Mesendoderm (in vitro differentiated cells): Measurements from ENCODE around the gene PITPNC1.
"Not testable (repeated sequence)": the region's sequence is repeated elsewhere in the genome, so short reads cannot be mapped to it uniquely, and the experiment has no call there.

Source experiments
- DNase-seq: peaks from one replicate; pipeline ENCODE4 v3.0.0; 2013
- H2AK5ac ChIP-seq: 2 replicates; pipeline ENCODE4 v1.6.1; 2013; ENCODE audit warnings: low read length, inconsistent platforms
- H2BK120ac ChIP-seq: 2 replicates; pipeline ENCODE4 v1.6.1; 2013; ENCODE audit warnings: low read depth, mild to moderate bottlenecking, low read length, moderate library complexity, mixed read lengths
- H2BK15ac ChIP-seq: replicated peaks from 2 replicates; pipeline ENCODE4 v1.6.1; 2013; ENCODE audit warnings: low read depth, mild to moderate bottlenecking, moderate library complexity
- H2BK5ac ChIP-seq: 2 replicates; pipeline ENCODE4 v1.6.1; 2013; ENCODE audit warnings: low read length, inconsistent platforms
- H3K18ac ChIP-seq: 2 replicates; pipeline ENCODE4 v1.6.1; 2013; ENCODE audit warnings: mild to moderate bottlenecking, low read length, mixed read lengths
- H3K23ac ChIP-seq: one replicate; pipeline ENCODE4 v1.6.1; 2013; ENCODE audit warnings: low read length
- H3K27ac ChIP-seq: 2 replicates; pipeline ENCODE4 v1.5.1; 2013; ENCODE audit warnings: low read depth, mild to moderate bottlenecking, inconsistent platforms, low read length, moderate library complexity
- H3K27me3 ChIP-seq: 2 replicates; pipeline ENCODE4 v1.6.1; 2013; ENCODE audit warnings: low read length, control low read depth, mild to moderate bottlenecking, inconsistent platforms; ENCODE audit not compliant: insufficient read depth, poor library complexity
- H3K36me3 ChIP-seq: 2 replicates; pipeline ENCODE4 v1.6.1; 2013; ENCODE audit warnings: low read length, inconsistent platforms; ENCODE audit not compliant: control insufficient read depth, insufficient read depth
- H3K4ac ChIP-seq: one replicate; pipeline ENCODE4 v1.6.1; 2013; ENCODE audit warnings: low read depth, mild to moderate bottlenecking, low read length, moderate library complexity
- H3K4me1 ChIP-seq: 2 replicates; pipeline ENCODE4 v1.6.1; 2013; ENCODE audit warnings: low read depth, low read length, inconsistent platforms; ENCODE audit not compliant: control insufficient read depth
- H3K4me2 ChIP-seq: 2 replicates; pipeline ENCODE4 v1.6.1; 2013; ENCODE audit warnings: low read length
- H3K4me3 ChIP-seq: 2 replicates; pipeline ENCODE4 v1.5.1; 2013; ENCODE audit warnings: mild to moderate bottlenecking, low read length
- H3K56ac ChIP-seq: one replicate; pipeline ENCODE4 v1.6.1; 2013; ENCODE audit warnings: low read length
- H3K79me1 ChIP-seq: 2 replicates; pipeline ENCODE4 v1.6.1; 2013; ENCODE audit warnings: low read length, inconsistent platforms
- H3K79me2 ChIP-seq: 2 replicates; pipeline ENCODE4 v1.6.1; 2013; ENCODE audit warnings: mild to moderate bottlenecking, low read length; ENCODE audit not compliant: control insufficient read depth, insufficient read depth
- H3K9ac ChIP-seq: 2 replicates; pipeline ENCODE4 v1.6.1; 2013; ENCODE audit warnings: low read length, inconsistent platforms
- H4K5ac ChIP-seq: one replicate; pipeline ENCODE4 v1.6.1; 2013; ENCODE audit warnings: low read length
- H4K8ac ChIP-seq: one replicate; pipeline ENCODE4 v1.6.1; 2013; ENCODE audit warnings: low read depth, mild to moderate bottlenecking, control low read depth, low read length, moderate library complexity
- WGBS: extraction: QIAGEN DNeasy Blood & Tissue Kit; methylation state at CpG from one replicate; pipeline ENCODE4 v1.1.7; 2013; ENCODE audit warnings: low lambda C conversion rate, missing lambda C conversion rate; ENCODE audit not compliant: insufficient coverage; ENCODE audit errors: extremely low coverage; 5-methylcytosine and 5-hydroxymethylcytosine counted together

The PITPNC1 gene

DNA sequence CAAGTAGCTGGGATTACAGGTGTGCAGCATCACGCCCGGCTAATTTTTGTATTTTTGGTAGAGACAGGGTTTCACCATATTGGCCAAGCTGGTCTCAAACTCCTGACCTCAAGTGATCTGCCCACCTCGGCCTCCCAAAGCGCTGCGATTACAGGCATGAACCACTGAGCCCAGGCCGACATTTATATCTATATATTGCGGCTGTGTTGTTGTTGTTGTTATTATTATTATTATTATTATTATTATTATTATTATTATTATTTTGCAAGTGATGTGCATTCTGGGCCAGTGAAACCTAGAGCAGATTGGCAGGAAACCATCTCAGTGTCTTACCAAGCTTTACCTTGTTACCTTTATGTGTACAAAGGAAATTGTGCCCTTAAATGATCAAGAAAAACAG is 253.8 kb downstream of the PITPNC1 start:
- H4K5ac ChIP-seq, H2BK5ac ChIP-seq, H3K23ac ChIP-seq, H3K18ac ChIP-seq, H3K56ac ChIP-seq, H3K36me3 ChIP-seq, H3K9ac ChIP-seq, H3K4me2 ChIP-seq, DNase-seq, H3K4ac ChIP-seq, H3K4me1 ChIP-seq, H3K79me1 ChIP-seq, H3K27ac ChIP-seq, H3K4me3 ChIP-seq, H3K27me3 ChIP-seq, H2BK120ac ChIP-seq, H3K79me2 ChIP-seq, H4K8ac ChIP-seq, H2BK15ac ChIP-seq, H2AK5ac ChIP-seq: not testable (repeated sequence)
- WGBS = no CpG with 5 or more reads among the region's 7 CpGs

DNA sequence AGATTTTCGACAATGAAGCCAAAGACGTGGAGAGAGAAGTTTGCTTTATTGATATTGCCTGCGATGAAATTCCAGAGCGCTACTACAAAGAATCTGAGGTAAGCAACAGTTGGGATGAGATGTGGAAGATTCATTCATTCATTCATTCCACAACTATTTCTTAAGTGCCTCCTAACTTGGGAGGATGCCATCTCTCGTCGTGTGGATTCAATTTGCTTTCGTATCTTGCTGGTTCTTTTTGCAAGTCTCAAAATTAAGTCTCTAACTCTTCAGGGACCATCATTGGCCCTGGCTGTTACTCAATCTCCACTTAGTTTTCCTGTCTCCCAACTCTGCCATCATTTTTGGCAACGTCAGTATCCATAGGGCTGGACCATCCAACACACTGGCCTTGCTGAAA is 255.1 kb downstream of the PITPNC1 start:
- Histone ChIP-seq H2AK5ac (no peak overlapping the region), H2BK15ac (no peak overlapping the region), H4K5ac (no peak overlapping the region), H3K56ac (no peak overlapping the region), H3K23ac (no peak overlapping the region), H4K8ac (no peak overlapping the region), H2BK5ac (no peak overlapping the region), H3K79me1 (no peaks in the 10 kb centered on the region), H3K79me2 (no peaks in the 10 kb centered on the region), H3K27ac (no peak overlapping the region), H3K9ac (no peak overlapping the region), H3K4me1 (no peaks in the 10 kb centered on the region), H3K4me3 (no peak overlapping the region), H3K18ac (no peak overlapping the region), H3K27me3 (no peaks in the 10 kb centered on the region), H2BK120ac (no peak overlapping the region), H3K4me2 (no peak overlapping the region), H3K4ac (no peak overlapping the region), H3K36me3 (peaks cover 6% of the 10 kb centered on the region)
- no peak for DNase-seq
- WGBS = no CpG with 5 or more reads among the region's 8 CpGs

DNA sequence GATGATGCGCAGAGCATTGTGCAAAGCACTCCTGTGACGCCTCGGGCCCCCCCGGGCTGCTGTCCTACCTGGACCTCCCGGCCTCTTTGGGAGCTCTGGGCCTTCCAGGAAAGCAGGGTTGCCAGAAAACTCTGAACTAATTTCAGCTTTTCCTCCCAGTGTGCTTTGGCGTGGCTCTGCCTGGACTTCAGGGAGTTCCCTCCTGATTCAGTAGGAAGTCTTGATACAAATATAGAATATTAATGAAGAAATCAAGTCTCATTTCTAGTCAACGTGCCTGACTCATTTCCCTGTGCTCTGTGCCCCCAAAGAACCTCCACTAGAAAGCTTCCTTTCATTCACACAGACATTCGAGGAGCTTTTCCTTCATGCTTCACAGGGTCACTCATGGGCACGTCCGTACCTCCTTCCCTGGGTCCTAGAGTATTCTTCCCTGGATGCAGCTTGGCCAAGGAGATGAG is 256.7 kb downstream of the PITPNC1 start:
- H3K4ac ChIP-seq = no peak overlapping the region
- no peak overlapping the region for H3K23ac ChIP-seq
- H3K79me1 ChIP-seq = no peaks in the 10 kb centered on the region
- no peak overlapping the region for H3K4me2 ChIP-seq
- no peak overlapping the region for H2BK15ac ChIP-seq
- no peak overlapping the region for H3K56ac ChIP-seq
- no peak overlapping the region for H4K5ac ChIP-seq
- WGBS = no CpG with 5 or more reads among the region's 10 CpGs
- no peak overlapping the region for H3K9ac ChIP-seq
- no peak overlapping the region for H4K8ac ChIP-seq
- no peak overlapping the region for H3K18ac ChIP-seq
- peaks cover 6% of the 10 kb centered on the region for H3K36me3 ChIP-seq
- H3K79me2 ChIP-seq = no peaks in the 10 kb centered on the region
- H2AK5ac ChIP-seq = no peak overlapping the region
- no peaks in the 10 kb centered on the region for H3K4me1 ChIP-seq
- H2BK120ac ChIP-seq = no peak overlapping the region
- H3K4me3 ChIP-seq = no peak overlapping the region
- H2BK5ac ChIP-seq = no peak overlapping the region
- DNase-seq = no peak
- no peak overlapping the region for H3K27ac ChIP-seq
- no peaks in the 10 kb centered on the region for H3K27me3 ChIP-seq

DNA sequence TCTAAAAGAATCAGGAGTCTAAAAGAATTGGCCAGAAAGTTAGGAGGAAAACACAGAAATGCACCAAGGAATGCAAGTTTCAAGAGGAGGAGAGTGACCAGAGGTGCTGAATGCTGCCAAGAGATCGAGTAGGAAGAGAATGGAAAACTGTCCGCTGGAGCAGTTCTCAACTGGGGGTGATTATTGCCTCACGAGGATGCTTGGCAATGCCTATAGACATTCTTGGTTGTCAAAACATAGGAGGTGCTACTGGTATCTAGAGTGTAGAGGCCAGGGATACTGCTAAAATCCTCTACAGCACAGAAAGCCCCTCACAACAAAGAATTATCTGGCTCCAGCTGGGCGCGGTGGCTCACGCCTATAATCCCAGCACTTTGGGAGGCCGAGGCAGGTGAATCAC is 258.6 kb downstream of the PITPNC1 start:
- no peak overlapping the region for H4K5ac ChIP-seq
- H3K79me1 ChIP-seq = no peaks in the 10 kb centered on the region
- H3K56ac ChIP-seq = no peak overlapping the region
- no peak overlapping the region for H4K8ac ChIP-seq
- H3K36me3 ChIP-seq = peaks cover 6% of the 10 kb centered on the region
- no peak overlapping the region for H3K4me2 ChIP-seq
- no CpG with 5 or more reads among the region's 7 CpGs for WGBS
- H3K23ac ChIP-seq = no peak overlapping the region
- H3K4me3 ChIP-seq = no peak overlapping the region
- H2BK5ac ChIP-seq = no peak overlapping the region
- H3K4me1 ChIP-seq = no peaks in the 10 kb centered on the region
- no peaks in the 10 kb centered on the region for H3K79me2 ChIP-seq
- H2BK15ac ChIP-seq = no peak overlapping the region
- no peak overlapping the region for H3K4ac ChIP-seq
- DNase-seq = peak; percentile 18
- no peak overlapping the region for H3K27ac ChIP-seq
- no peak overlapping the region for H2AK5ac ChIP-seq
- H3K9ac ChIP-seq = no peak overlapping the region
- H3K27me3 ChIP-seq = no peaks in the 10 kb centered on the region
- H2BK120ac ChIP-seq = no peak overlapping the region
- H3K18ac ChIP-seq = no peak overlapping the region

DNA sequence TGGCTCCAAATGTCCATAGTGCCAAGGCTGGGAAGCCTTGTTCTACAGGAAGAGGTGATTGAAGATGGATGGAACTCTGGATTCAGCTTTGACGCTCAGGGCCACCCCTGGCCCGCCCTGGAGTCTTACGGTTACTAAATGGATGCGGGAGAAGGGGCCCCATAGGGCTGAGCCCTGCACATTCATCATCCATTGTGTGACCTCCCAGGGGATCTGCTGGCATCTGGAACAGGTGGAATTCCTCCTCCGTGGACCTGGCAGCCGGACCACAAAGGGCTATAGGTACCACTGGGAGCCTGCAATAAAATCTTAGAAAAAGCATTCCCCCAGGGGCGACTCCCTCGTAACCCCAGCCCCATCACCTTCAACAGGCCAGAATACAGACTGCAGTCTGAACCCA is 259.2 kb downstream of the PITPNC1 start:
- Histone ChIP-seq H4K5ac (no peak overlapping the region), H3K27me3 (no peaks in the 10 kb centered on the region), H3K79me1 (no peaks in the 10 kb centered on the region), H3K9ac (no peak overlapping the region), H3K23ac (no peak overlapping the region), H3K27ac (no peak overlapping the region), H2BK15ac (no peak overlapping the region), H3K4me2 (no peak overlapping the region), H3K4ac (no peak overlapping the region), H3K56ac (no peak overlapping the region), H2BK120ac (no peak overlapping the region), H3K4me3 (no peak overlapping the region), H3K4me1 (no peaks in the 10 kb centered on the region), H3K18ac (no peak overlapping the region), H3K36me3 (peaks cover 6% of the 10 kb centered on the region), H2BK5ac (no peak overlapping the region), H2AK5ac (no peak overlapping the region), H3K79me2 (no peaks in the 10 kb centered on the region), H4K8ac (no peak overlapping the region)
- DNase-seq = no peak
- no CpG with 5 or more reads among the region's 8 CpGs for WGBS

DNA sequence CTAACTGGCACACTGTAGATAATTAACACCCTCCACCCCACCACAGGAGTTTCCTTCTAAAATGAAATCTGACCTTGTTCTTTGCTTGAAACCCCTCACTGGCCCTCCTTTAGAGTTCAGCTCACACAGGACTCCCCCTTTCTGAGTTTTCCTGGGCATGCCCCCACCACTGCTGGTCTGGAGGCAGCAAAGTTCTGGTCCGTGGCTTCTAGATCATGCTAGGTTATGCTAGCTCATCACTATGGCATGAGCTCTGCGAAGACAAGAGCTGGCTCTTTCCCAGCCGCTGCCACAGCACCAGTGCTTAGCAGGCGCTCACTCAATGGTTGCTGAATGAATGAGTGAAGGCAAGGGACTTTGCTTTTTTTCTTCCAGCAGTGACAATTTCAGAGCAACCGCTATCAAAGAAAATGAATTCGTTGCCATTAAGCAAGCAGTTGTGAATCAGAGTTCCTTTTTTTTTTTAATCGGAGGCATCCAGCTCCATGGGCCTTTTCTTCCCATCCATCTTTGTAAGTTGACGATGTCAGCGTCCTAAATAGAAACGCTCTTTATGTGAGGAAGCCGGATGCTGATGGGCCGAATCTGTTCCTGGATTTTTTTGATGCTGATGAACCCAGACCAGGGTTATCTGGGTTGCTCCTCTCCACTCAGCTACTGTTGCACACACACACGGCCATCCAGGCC is 259.9 kb downstream of the PITPNC1 start:
- WGBS = no CpG with 5 or more reads among the region's 13 CpGs
- H3K56ac ChIP-seq = no peak overlapping the region
- H3K4me1 ChIP-seq = no peaks in the 10 kb centered on the region
- no peak overlapping the region for H3K4me2 ChIP-seq
- no peak overlapping the region for H3K27ac ChIP-seq
- H3K27me3 ChIP-seq = no peaks in the 10 kb centered on the region
- no peak overlapping the region for H3K9ac ChIP-seq
- H3K79me2 ChIP-seq = no peaks in the 10 kb centered on the region
- no peak overlapping the region for H3K4ac ChIP-seq
- no peak overlapping the region for H2BK15ac ChIP-seq
- H4K8ac ChIP-seq = no peak overlapping the region
- H2AK5ac ChIP-seq = no peak overlapping the region
- H2BK120ac ChIP-seq = no peak overlapping the region
- H4K5ac ChIP-seq = no peak overlapping the region
- no peak for DNase-seq
- no peak overlapping the region for H3K18ac ChIP-seq
- H3K4me3 ChIP-seq = no peak overlapping the region
- no peak overlapping the region for H2BK5ac ChIP-seq
- H3K23ac ChIP-seq = no peak overlapping the region
- no peaks in the 10 kb centered on the region for H3K79me1 ChIP-seq
- H3K36me3 ChIP-seq = peaks cover 4% of the 10 kb centered on the region
